Activated CD4-positive, alpha-beta T cell treated with anti-CD3 and anti-CD28 coated beads, Interleukin-2, amount 50 U/mL, for 48 hours (primary cell): Measurements from ENCODE around the gene AKAP13.
A peak's percentile ranks its signal among the peaks of the same experiment; 100 is the strongest.
"Not testable (repeated sequence)": the region's sequence is repeated elsewhere in the genome, so short reads cannot be mapped to it uniquely, and the experiment has no call there.

Experiments
- DNase-seq, 2 experiments: peaks; one replicate each; pipeline ENCODE4 v3.0.0-alpha.2; 2020

The AKAP13 gene

GRCh38 chr15:85348048-85348766, 32.2 kb upstream of the AKAP13 start:
- not testable (repeated sequence) for DNase-seq

- not testable (repeated sequence) for DNase-seq
These were observed 31.3 kb upstream of the AKAP13 start for GRCh38 chr15:85349062-85349461.

GRCh38 chr15:85350395-85350794, 30.0 kb upstream of the AKAP13 start:
- DNase-seq = no peak

- DNase-seq = not testable (repeated sequence)
These were observed 28.9 kb upstream of the AKAP13 start for GRCh38 chr15:85351501-85351900.

GRCh38 chr15:85351965-85352364, 28.4 kb upstream of the AKAP13 start:
- no peak for DNase-seq

- no peak for DNase-seq
These were observed 26.9 kb upstream of the AKAP13 start for GRCh38 chr15:85353516-85353915.

- DNase-seq = no peak
These were observed 25.9 kb upstream of the AKAP13 start for GRCh38 chr15:85354461-85354860.

GRCh38 chr15:85354948-85355347, 25.5 kb upstream of the AKAP13 start:
- no peak for DNase-seq

GRCh38 chr15:85356276-85356675, 24.1 kb upstream of the AKAP13 start:
- DNase-seq = no peak

- no peak for DNase-seq
These were observed 19.1 kb upstream of the AKAP13 start for GRCh38 chr15:85361323-85361722.

GRCh38 chr15:85362436-85363081, 17.8 kb upstream of the AKAP13 start:
- no peak for DNase-seq

GRCh38 chr15:85365980-85366379, 14.4 kb upstream of the AKAP13 start:
- no peak for DNase-seq

- no peak for DNase-seq
These were observed 12.7 kb upstream of the AKAP13 start for GRCh38 chr15:85367741-85368140.

- DNase-seq = no peak
These were observed 5.6 kb upstream of the AKAP13 start for GRCh38 chr15:85374831-85375230.

GRCh38 chr15:85377269-85377668, 3.1 kb upstream of the AKAP13 start:
- no peak for DNase-seq

GRCh38 chr15:85377986-85378385, 2.4 kb upstream of the AKAP13 start:
- DNase-seq = no peak

GRCh38 chr15:85379403-85380131, 836 bp upstream of the AKAP13 start:
- peak; percentile 46 to 54 for DNase-seq

- DNase-seq = peak; percentile 53 to 59
These were observed 624 bp downstream of the AKAP13 start for GRCh38 chr15:85380812-85381642.

GRCh38 chr15:85381850-85382751, 1.7 kb downstream of the AKAP13 start:
- DNase-seq = no peak

GRCh38 chr15:85382942-85383341, 2.5 kb downstream of the AKAP13 start:
- no peak for DNase-seq

GRCh38 chr15:85383470-85384148, 3.2 kb downstream of the AKAP13 start:
- no peak for DNase-seq
